RWPE2 (cell line): Measurements from ENCODE around the gene DDX51.
"Not testable (repeated sequence)": the region's sequence is repeated elsewhere in the genome, so short reads cannot be mapped to it uniquely, and the experiment has no call there.

Source experiments
- ATAC-seq: fragments of 200-7000 bp; cut with Tn5 transposase; 3 replicates; pipeline ENCODE4 v1.9.1; 2021; ENCODE audit warnings: low read depth
- DNase-seq: peaks from one replicate; pipeline ENCODE4 v3.0.0-alpha.2; 2020; ENCODE audit warnings: low spot score
- H3K27ac ChIP-seq: fragments of 450-650 bp; 2 replicates; pipeline ENCODE4 v1.5.1; 2017; ENCODE audit warnings: mild to moderate bottlenecking; ENCODE audit not compliant: poor library complexity, severe bottlenecking
- H3K27me3 ChIP-seq: fragments of 250-450 bp; sonication (Bioruptor Pico); 2 replicates; pipeline ENCODE4 v1.5.1; 2021; ENCODE audit warnings: mild to moderate bottlenecking, moderate library complexity; ENCODE audit not compliant: insufficient read depth, poor library complexity, severe bottlenecking
- H3K36me3 ChIP-seq: fragments of 250-450 bp; sonication (Bioruptor Pico); 2 replicates; pipeline ENCODE4 v1.5.1; 2020; ENCODE audit warnings: low read depth, mild to moderate bottlenecking, moderate library complexity
- H3K4me1 ChIP-seq: fragments of 250-450 bp; sonication (Bioruptor Pico); 2 replicates; pipeline ENCODE4 v1.5.1; 2021; ENCODE audit warnings: mild to moderate bottlenecking, moderate library complexity; ENCODE audit not compliant: insufficient read depth, poor library complexity, severe bottlenecking
- H3K4me3 ChIP-seq: fragments of 250-450 bp; sonication (Bioruptor Pico); 2 replicates; pipeline ENCODE4 v1.5.1; 2021; ENCODE audit warnings: mild to moderate bottlenecking, moderate library complexity; ENCODE audit not compliant: severe bottlenecking
- H3K9me3 ChIP-seq: fragments of 250-450 bp; sonication (Bioruptor Pico); 2 replicates; pipeline ENCODE4 v1.5.1; 2021; ENCODE audit warnings: mild to moderate bottlenecking, moderate library complexity; ENCODE audit not compliant: severe bottlenecking
- TF ChIP-seq, protein P1 (sequence below): fragments of 450-650 bp; IDR thresholded peaks from one replicate; pipeline ENCODE4 v1.5.1; 2017; ENCODE audit warnings: mild to moderate bottlenecking, moderate library complexity; ENCODE audit not compliant: poor library complexity, severe bottlenecking

DDX51 gene

DNA sequence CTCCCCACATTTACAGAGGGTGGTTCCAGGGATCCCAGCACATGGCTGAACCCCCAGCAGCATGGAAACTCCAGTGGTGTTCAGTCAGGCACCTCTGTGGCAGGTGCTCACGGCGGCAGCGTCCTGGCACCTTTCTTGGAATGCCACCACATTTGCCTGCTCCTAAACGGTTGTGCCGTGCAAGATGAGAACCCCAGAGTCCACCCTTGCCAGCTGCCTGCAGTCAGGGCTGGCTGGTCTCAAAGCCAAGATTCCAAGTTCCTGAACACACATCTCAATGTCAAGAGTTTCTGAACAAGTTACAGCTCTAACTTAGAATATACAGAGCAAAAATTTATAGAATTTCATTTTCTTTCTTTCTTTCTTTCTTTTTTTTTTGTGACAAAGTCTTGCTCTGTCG is 38.7 kb downstream of the DDX51 start:
- Histone ChIP-seq H3K36me3 (peaks cover 22% of the 10 kb centered on the region), H3K27me3 (no peaks in the 10 kb centered on the region), H3K9me3 (no peaks in the 10 kb centered on the region), H3K4me1 (peaks cover 14% of the 10 kb centered on the region), H3K27ac (peak overlapping the region; percentile 72), H3K4me3 (no peak overlapping the region)
- TF ChIP-seq, protein P1, sequence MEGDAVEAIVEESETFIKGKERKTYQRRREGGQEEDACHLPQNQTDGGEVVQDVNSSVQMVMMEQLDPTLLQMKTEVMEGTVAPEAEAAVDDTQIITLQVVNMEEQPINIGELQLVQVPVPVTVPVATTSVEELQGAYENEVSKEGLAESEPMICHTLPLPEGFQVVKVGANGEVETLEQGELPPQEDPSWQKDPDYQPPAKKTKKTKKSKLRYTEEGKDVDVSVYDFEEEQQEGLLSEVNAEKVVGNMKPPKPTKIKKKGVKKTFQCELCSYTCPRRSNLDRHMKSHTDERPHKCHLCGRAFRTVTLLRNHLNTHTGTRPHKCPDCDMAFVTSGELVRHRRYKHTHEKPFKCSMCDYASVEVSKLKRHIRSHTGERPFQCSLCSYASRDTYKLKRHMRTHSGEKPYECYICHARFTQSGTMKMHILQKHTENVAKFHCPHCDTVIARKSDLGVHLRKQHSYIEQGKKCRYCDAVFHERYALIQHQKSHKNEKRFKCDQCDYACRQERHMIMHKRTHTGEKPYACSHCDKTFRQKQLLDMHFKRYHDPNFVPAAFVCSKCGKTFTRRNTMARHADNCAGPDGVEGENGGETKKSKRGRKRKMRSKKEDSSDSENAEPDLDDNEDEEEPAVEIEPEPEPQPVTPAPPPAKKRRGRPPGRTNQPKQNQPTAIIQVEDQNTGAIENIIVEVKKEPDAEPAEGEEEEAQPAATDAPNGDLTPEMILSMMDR, result no peak
- DNase-seq, result no peak
- no peak for ATAC-seq

DNA sequence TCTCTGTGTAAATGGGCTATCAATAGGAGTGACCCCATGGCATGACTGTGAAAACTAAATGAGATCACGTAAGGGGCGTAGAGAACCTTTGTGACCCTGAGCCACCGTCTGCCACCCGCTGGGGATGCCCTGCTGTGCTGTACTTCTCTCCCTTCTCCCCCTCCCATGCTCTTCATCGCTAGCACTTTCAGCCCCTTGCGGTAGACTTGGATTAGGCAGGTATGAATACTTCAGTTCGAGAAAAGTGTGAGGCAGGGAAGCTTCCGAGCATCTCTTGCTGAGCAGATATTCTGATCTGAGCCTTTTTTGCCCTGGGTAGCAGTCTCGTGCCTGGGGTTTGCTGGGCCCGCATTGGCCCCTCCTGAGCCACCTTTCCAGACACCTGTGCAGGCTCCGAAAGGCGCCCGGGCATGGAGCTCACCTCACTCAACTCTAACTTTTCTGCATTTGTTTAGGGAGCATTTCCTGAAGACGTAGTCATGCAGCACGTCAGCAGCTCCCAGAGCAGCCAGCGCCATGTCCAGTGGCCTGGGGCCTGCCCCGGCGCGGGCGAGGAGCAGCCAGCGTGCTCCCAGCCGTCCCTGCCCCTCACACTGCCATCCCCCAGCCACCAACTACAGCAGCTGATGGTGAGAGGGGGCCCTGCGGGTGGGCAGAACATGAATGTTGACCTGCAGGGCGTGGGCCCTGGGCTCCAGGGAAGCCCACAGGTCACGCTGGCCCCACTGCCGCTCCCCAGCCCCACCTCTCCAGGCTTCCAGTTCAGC is 40.4 kb downstream of the DDX51 start:
- H3K4me1 ChIP-seq, result peaks cover 14% of the 10 kb centered on the region
- no peak for DNase-seq
- no peaks in the 10 kb centered on the region for H3K9me3 ChIP-seq
- no peak overlapping the region for H3K4me3 ChIP-seq
- H3K27ac ChIP-seq, result no peak overlapping the region
- H3K36me3 ChIP-seq, result peaks cover 13% of the 10 kb centered on the region
- TF ChIP-seq, protein P1, result no peak
- ATAC-seq, result no peak
- no peaks in the 10 kb centered on the region for H3K27me3 ChIP-seq

DNA sequence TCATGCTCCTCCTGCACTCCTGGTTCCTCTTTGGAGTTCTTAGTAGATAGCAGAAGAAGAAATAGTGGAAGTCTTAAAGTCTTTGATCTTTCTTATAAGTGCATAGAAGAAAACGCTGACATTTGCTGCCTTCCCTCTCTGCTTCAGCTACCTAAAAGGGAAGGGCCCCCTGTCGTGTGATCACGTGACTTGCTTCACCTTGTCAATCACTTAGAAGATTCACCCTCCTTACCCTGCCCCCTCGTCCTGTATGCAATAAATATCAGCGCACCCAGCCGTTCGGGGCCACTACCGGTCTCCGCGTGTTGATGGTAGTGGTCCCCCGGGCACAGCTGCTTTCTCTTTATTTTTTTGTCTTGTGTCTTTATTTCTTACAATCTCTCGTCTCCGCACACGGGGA is 41.0 kb downstream of the DDX51 start:
- Histone ChIP-seq H3K36me3 (peaks cover 11% of the 10 kb centered on the region), H3K4me1 (peaks cover 14% of the 10 kb centered on the region)
- H3K4me3 ChIP-seq, H3K27me3 ChIP-seq, DNase-seq, H3K9me3 ChIP-seq, H3K27ac ChIP-seq, ATAC-seq: not testable (repeated sequence)

DNA sequence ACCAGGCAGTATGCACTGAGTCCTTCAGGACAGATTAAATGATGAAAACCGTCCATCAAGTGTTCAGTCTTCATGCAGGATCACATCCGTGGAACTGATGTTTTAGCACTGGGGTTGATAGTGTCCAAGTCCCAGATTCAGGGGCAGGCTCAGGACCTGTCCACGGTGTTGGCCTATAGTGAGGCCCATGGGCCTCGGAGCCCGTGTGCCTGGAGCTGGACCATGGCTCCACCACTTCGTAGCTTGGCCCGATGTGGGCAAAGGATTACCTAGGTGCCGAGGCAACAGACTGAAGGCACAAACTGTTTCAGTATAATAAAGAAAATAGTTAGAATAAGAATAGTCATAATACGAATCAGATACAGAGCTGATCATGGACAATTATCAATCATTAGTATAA is 41.8 kb downstream of the DDX51 start:
- H3K27me3 ChIP-seq, result no peaks in the 10 kb centered on the region
- TF ChIP-seq, protein P1, result no peak
- peaks cover 17% of the 10 kb centered on the region for H3K36me3 ChIP-seq
- no peak for ATAC-seq
- H3K4me1 ChIP-seq, result peaks cover 13% of the 10 kb centered on the region
- H3K27ac ChIP-seq, result no peak overlapping the region
- H3K9me3 ChIP-seq, result no peaks in the 10 kb centered on the region
- no peak overlapping the region for H3K4me3 ChIP-seq
- no peak for DNase-seq

DNA sequence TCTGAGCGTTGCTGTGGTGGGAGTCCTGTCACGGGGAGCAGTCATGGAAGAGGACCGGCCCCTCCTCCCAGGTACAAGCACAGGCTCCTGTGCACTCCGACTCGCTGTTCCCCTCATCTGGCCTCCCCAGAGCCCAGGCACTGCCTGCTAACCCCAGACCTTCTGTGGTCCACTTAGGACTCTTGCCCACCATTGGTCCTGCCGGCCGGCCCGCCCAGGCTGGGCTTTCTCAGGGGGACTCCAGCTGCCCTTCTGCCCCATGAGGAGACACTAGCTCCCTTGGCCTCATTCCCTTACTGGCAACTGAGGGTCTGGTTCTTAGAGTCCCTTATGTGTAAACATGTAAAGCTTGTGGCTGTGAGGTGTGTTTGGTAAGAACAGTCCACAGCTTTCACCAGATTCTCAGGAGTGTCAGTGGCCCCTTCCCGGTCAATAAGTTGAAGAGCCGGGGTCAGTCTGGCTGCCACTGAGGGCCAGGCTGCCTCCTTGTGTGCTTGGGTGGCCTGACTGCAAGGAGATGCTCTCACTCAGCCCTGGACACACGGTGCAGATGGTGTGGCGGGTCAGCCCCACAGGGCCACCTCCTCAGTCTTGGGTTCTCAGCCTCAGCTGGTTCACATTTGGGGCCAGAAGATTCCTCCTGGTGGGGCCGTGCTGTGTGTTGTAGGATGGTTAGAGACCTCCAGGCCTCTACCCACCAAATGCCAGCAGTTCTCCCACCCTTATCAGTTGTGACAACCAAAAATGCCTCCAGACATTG is 43.6 kb downstream of the DDX51 start:
- Histone ChIP-seq H3K36me3 (peaks cover 23% of the 10 kb centered on the region), H3K9me3 (no peaks in the 10 kb centered on the region), H3K4me3 (no peak overlapping the region), H3K27ac (no peak overlapping the region), H3K27me3 (no peaks in the 10 kb centered on the region), H3K4me1 (no peaks in the 10 kb centered on the region)
- no peak; the same call in 1 of the 3 replicates for ATAC-seq
- DNase-seq, result no peak
- TF ChIP-seq, protein P1, result no peak
